Stimulated activated naive CD4-positive, alpha-beta T cell (primary cell): ENCODE measurements around the gene PDE4D.
"Not testable (repeated sequence)": the region's sequence is repeated elsewhere in the genome, so short reads cannot be mapped to it uniquely, and the experiment has no call there.

ENCODE experiments used
- DNase-seq, 6 experiments: peaks; one replicate each; lab custom pipeline; 2025; lab: John Stamatoyannopoulos, UW

Gene PDE4D

GRCh38 chr5:59583151-59583809 is 310.2 kb downstream of the PDE4D start:
- DNase-seq = no peak

GRCh38 chr5:59582746-59583145 is 310.8 kb downstream of the PDE4D start:
- DNase-seq = no peak

- no peak for DNase-seq
Measured at GRCh38 chr5:59579824-59580167, 313.7 kb downstream of the PDE4D start.

GRCh38 chr5:59579101-59579823 is 314.3 kb downstream of the PDE4D start:
- no peak for DNase-seq

GRCh38 chr5:59577485-59577884 is 316.0 kb downstream of the PDE4D start:
- DNase-seq = no peak

GRCh38 chr5:59575648-59576445 is 317.7 kb downstream of the PDE4D start:
- no peak for DNase-seq

- not testable (repeated sequence) for DNase-seq
Measured at GRCh38 chr5:59573509-59573908, 320.0 kb downstream of the PDE4D start.

- DNase-seq = no peak
Measured at GRCh38 chr5:59571067-59571466, 322.5 kb downstream of the PDE4D start.

GRCh38 chr5:59569608-59570334 is 323.8 kb downstream of the PDE4D start:
- DNase-seq = no peak

- no peak for DNase-seq
Measured at GRCh38 chr5:59569158-59569557, 324.4 kb downstream of the PDE4D start.

- no peak for DNase-seq
Measured at GRCh38 chr5:59568161-59568560, 325.4 kb downstream of the PDE4D start.

GRCh38 chr5:59565551-59565950 is 328.0 kb downstream of the PDE4D start:
- DNase-seq = no peak

- no peak for DNase-seq
Measured at GRCh38 chr5:59564895-59565294, 328.6 kb downstream of the PDE4D start.

- no peak for DNase-seq
Measured at GRCh38 chr5:59562756-59563389, 330.7 kb downstream of the PDE4D start.

- DNase-seq = no peak
Measured at GRCh38 chr5:59560553-59560952, 333.0 kb downstream of the PDE4D start.

- no peak for DNase-seq
Measured at GRCh38 chr5:59559847-59560246, 333.7 kb downstream of the PDE4D start.

GRCh38 chr5:59559323-59559722 is 334.2 kb downstream of the PDE4D start:
- no peak for DNase-seq

GRCh38 chr5:59558501-59558900 is 335.0 kb downstream of the PDE4D start:
- no peak for DNase-seq

- no peak for DNase-seq
Measured at GRCh38 chr5:59557572-59557971, 336.0 kb downstream of the PDE4D start.

GRCh38 chr5:59555596-59555995 is 337.9 kb downstream of the PDE4D start:
- no peak for DNase-seq

- no peak for DNase-seq
Measured at GRCh38 chr5:59554501-59554900, 339.0 kb downstream of the PDE4D start.

GRCh38 chr5:59553992-59554391 is 339.5 kb downstream of the PDE4D start:
- no peak for DNase-seq
